Cardiac muscle cell (in vitro differentiated cells and primary cell): ENCODE results near the gene MGARP. TPM values are rescaled to one million over a fixed set of nuclear protein-coding genes. Genes with fewer than 3 reads are reported as not detected.
A peak's percentile ranks its signal among the peaks of the same experiment; 100 is the strongest.

Experiments
- DNase-seq, 2 donors: peaks; one replicate each; pipeline versions ENCODE4 v3.0.0 to v3.0.0-alpha.2; 2010 to 2017; ENCODE audit warnings: low read depth in 1 of 2, low spot score in 1 of 2
- H3K27ac ChIP-seq: fragments of 200-600 bp; sonication (generic); 2 replicates; pipeline ENCODE4 v1.5.1; 2016
- H3K27me3 ChIP-seq: fragments of 200-600 bp; sonication (generic); 2 replicates; pipeline ENCODE4 v1.6.0; 2016; ENCODE audit warnings: control low read depth
- H3K36me3 ChIP-seq: fragments of 200-600 bp; sonication (generic); 2 replicates; pipeline ENCODE4 v1.5.1; 2016; ENCODE audit warnings: control low read depth
- H3K4me1 ChIP-seq: fragments of 200-600 bp; sonication (generic); 2 replicates; pipeline ENCODE4 v1.8.1; 2017; ENCODE audit warnings: low read depth, mild to moderate bottlenecking, mixed run types
- H3K4me3 ChIP-seq: fragments of 200-600 bp; sonication (generic); 2 replicates; pipeline ENCODE4 v1.5.1; 2016; ENCODE audit warnings: mild to moderate bottlenecking
- H3K9me3 ChIP-seq: fragments of 200-600 bp; sonication (generic); 2 replicates; pipeline ENCODE4 v1.5.1; 2017; ENCODE audit warnings: low read depth, mild to moderate bottlenecking, control low read depth
- polyA plus RNA-seq: library from polyadenylated mRNA; unstranded; fragments of >200 nt; fragmentation: Nextera tagmentation; extraction: Ambion mirVana; gene quantifications from 2 replicates; pipeline ENCODE4 v1.2.1, GENCODE V29; 2016
- total RNA-seq: library from RNA; depleted of rRNA; stranded (reverse); fragments of >200 nt; gene quantifications from 2 replicates; pipeline ENCODE4 v1.2.3, GENCODE V29; 2016
- TF ChIP-seq, protein P1 (sequence below): IDR thresholded peaks from 2 replicates; pipeline ENCODE4 v1.5.1; 2012; ENCODE audit warnings: low read depth, mild to moderate bottlenecking, low read length

The MGARP gene
- total and polyA plus RNA-seq, 2 experiments from 2014 or later: 3.0 to 4.4 TPM

DNA sequence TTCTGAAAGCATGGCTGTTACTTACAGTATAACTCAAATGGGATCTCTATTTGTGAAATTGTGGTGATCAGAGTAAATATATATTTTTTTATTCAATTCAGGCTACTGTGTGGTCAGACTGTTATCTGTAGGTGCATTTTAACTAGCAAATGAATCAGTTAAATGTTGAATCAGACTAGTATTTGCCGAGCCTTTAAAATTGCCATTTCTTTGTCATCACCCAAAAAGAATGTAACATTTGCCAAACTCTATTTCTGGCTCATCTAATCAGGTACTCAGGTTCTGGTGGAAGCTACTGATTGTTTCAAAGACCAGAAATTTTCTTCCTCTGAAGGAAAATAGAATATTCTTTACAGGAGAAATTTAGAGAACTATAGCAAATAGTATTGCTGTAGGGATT is 19.5 kb upstream of the MGARP start:
- Histone ChIP-seq H3K4me1 (peaks cover 24% of the 10 kb centered on the region), H3K4me3 (peak overlapping the region; percentile 82), H3K27ac (peak overlapping the region; percentile 96), H3K27me3 (no peaks in the 10 kb centered on the region), H3K9me3 (no peaks in the 10 kb centered on the region), H3K36me3 (no peaks in the 10 kb centered on the region)
- TF ChIP-seq, protein P1, sequence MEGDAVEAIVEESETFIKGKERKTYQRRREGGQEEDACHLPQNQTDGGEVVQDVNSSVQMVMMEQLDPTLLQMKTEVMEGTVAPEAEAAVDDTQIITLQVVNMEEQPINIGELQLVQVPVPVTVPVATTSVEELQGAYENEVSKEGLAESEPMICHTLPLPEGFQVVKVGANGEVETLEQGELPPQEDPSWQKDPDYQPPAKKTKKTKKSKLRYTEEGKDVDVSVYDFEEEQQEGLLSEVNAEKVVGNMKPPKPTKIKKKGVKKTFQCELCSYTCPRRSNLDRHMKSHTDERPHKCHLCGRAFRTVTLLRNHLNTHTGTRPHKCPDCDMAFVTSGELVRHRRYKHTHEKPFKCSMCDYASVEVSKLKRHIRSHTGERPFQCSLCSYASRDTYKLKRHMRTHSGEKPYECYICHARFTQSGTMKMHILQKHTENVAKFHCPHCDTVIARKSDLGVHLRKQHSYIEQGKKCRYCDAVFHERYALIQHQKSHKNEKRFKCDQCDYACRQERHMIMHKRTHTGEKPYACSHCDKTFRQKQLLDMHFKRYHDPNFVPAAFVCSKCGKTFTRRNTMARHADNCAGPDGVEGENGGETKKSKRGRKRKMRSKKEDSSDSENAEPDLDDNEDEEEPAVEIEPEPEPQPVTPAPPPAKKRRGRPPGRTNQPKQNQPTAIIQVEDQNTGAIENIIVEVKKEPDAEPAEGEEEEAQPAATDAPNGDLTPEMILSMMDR: no peak
- no peak for DNase-seq

- DNase-seq: no peak
- Histone ChIP-seq H3K27me3 (no peaks in the 10 kb centered on the region), H3K36me3 (peaks cover 14% of the 10 kb centered on the region), H3K9me3 (no peaks in the 10 kb centered on the region), H3K27ac (no peak overlapping the region), H3K4me3 (no peak overlapping the region), H3K4me1 (peaks cover 13% of the 10 kb centered on the region)
- TF ChIP-seq, protein P1: no peak
These were observed 17.0 kb upstream of the MGARP start for GRCh38 chr4:139297001-139297410.

DNA sequence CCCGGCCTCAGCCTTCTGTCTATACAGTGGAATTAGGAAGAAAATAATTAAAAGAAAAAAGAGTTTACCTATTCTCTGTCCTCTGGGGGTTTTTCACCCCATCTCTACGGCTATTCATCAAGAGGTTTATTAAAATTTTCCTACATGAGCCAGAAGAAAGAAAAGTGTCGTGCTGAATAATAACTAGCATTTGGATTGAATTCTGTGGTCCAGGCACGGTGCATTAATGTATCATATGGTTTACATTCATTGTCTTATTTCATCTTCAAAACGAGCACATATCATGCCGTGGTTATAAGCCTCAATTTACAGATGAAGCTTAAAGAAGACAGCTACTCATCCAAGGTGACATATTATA is 15.9 kb upstream of the MGARP start:
- Histone ChIP-seq H3K4me3 (peak overlapping the region; percentile 41), H3K4me1 (peaks cover 13% of the 10 kb centered on the region), H3K36me3 (peaks cover 21% of the 10 kb centered on the region), H3K9me3 (no peaks in the 10 kb centered on the region), H3K27me3 (no peaks in the 10 kb centered on the region), H3K27ac (peak overlapping the region; percentile 16)
- TF ChIP-seq, protein P1: no peak
- no peak for DNase-seq

DNA sequence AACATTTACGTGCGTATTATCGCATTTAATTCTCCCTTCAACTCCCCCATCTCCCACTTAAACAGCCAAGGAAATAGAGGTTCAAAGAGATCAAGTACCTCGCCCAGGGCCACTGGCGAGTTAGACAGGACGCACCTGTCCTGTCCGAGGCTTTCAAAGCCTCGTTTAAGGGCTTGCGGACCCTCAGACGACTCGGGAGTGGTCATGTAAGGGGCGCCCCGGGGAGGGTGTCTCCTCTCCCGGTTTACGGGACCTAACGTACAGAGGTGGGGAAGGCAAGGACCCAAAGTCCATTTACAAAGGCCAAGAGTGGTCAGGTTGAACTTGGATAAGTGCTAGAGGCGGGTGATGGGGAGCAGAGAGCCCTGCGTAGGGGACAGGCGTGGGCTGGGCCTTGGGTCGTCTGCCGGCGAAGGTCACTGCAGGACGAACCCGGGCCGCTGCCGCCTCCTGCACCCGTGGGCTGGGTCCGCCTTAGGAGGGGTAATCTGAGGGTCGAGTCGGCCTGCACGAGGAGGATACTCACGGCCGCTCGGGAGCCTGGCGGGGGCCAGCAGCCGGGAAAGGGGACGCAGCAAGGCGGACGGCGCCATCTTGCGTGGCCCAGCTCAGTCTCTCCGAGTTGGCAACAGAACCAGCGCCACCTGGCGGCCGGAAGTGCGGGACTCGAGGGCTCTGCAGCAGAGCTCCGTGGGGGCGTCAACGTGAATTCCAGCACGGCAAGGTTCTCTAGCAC is 15.3 kb upstream of the MGARP start:
- Histone ChIP-seq H3K4me1 (peaks cover 13% of the 10 kb centered on the region), H3K27me3 (no peaks in the 10 kb centered on the region), H3K27ac (peak overlapping the region; percentile 91), H3K4me3 (peak overlapping the region; percentile 41), H3K36me3 (peaks cover 22% of the 10 kb centered on the region), H3K9me3 (no peaks in the 10 kb centered on the region)
- TF ChIP-seq, protein P1: peak; percentile 95
- peak; percentile 94 to 97 for DNase-seq

GRCh38 chr4:139286186-139286698 is 6.2 kb upstream of the MGARP start:
- no peak for DNase-seq

More at GRCh38 chr4:139286186-139286698, 6.2 kb upstream of the MGARP start:
- Histone ChIP-seq H3K4me1 (no peaks in the 10 kb centered on the region), H3K27ac (no peak overlapping the region), H3K4me3 (no peak overlapping the region), H3K9me3 (no peaks in the 10 kb centered on the region), H3K27me3 (no peaks in the 10 kb centered on the region), H3K36me3 (peaks cover 9% of the 10 kb centered on the region)
- TF ChIP-seq, protein P1: no peak
